ENCODE measurements around the gene TMEM232.

TMEM232 gene

DNA sequence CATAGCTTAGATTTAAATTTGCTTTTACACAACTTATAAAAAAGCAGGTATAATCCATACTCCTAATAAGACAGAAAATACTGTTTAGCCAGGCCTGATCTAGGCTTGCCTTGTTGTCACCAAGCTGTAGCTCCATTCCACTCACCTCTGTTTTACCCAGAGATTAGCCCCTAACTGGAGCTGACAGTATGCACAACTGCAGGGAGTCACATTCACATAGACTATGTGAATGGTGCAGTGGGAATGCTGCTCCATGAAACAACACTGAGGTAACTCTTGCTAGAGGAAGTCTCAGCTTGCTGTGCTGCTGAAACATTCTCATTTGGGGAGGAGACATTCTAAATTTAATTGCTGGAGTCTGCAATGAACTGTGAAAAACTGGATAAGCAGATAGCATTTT, 209.1 kb downstream of the TMEM232 start:
- DNase-seq (ENCODE audit: low read depth in 2 of 2, low spot score in 1 of 2) = no peak

DNA sequence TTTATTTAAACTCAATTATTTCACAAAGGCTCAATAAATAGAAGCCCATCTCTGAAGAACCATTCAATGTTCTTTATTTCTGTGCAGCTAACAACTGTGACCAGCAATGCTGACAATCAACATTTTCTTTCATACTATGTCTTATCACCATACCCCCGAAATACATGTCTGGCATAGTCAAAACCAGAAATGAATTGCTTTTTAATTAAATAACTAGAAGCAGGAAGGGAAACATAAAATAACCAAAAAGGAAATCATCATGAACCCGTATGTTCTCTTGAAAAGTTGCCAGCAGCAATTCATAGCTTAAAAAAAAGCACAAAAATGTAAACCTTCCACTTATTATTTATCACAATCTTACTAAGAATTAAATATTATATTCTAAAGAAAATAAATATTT, 212.4 kb downstream of the TMEM232 start:
- no peak for DNase-seq (ENCODE audit: low read depth in 2 of 2, low spot score in 1 of 2)

- DNase-seq (ENCODE audit: low read depth in 2 of 2, low spot score in 1 of 2) = no peak
Observed at GRCh38 chr5:110512266-110512665, 214.2 kb downstream of the TMEM232 start.

GRCh38 chr5:110510146-110510545, 216.3 kb downstream of the TMEM232 start:
- DNase-seq (ENCODE audit: low read depth in 2 of 2, low spot score in 1 of 2) = no peak

- no peak for DNase-seq (ENCODE audit: low read depth in 2 of 2, low spot score in 1 of 2)
Observed at GRCh38 chr5:110507972-110508371, 218.5 kb downstream of the TMEM232 start.

GRCh38 chr5:110506378-110506777, 220.1 kb downstream of the TMEM232 start:
- no peak for DNase-seq (ENCODE audit: low read depth in 2 of 2, low spot score in 1 of 2)

GRCh38 chr5:110496276-110496675, 230.2 kb downstream of the TMEM232 start:
- no peak for DNase-seq (ENCODE audit: low read depth in 2 of 2, low spot score in 1 of 2)

DNA sequence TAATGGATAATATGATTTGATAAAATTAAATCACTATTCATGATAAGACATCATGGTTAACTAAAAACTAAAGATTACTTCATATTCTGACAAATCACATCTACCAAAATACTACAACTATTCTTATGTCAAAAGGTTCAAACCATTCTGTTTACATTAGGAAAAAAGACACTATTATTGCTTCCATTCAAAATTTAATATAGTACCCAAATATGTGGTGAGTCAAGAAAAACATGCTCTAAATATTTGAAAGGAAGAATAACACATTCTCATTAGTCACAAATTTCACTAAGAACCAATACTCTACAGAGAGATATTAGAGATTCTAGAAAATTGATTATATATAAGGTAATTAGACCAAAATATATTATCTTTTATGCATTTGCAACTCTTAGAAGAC, 234.0 kb downstream of the TMEM232 start:
- DNase-seq (ENCODE audit: low read depth in 2 of 2, low spot score in 1 of 2) = no peak

DNA sequence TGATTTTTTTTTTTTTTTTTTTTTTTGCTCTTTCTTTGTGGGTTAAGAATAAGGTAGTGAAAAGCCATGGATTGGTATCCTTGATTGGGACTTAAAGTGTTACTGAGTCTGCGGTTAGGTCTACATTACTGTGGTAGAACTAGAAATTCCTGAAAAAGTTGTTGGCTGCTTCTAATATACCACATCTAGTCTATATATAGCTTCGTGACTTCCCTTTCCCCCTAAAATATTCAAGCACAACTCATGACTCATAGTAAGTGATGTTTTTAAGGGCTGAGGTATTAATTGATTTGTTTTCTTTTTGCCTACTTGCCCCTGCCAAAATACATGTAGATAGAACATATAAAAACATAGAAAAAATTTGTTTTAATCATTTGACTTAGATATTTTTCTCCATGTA, 247.6 kb downstream of the TMEM232 start:
- no peak for DNase-seq (ENCODE audit: low read depth in 2 of 2, low spot score in 1 of 2)

GRCh38 chr5:110477911-110478310, 248.6 kb downstream of the TMEM232 start:
- DNase-seq (ENCODE audit: low read depth in 2 of 2, low spot score in 1 of 2) = no peak

DNA sequence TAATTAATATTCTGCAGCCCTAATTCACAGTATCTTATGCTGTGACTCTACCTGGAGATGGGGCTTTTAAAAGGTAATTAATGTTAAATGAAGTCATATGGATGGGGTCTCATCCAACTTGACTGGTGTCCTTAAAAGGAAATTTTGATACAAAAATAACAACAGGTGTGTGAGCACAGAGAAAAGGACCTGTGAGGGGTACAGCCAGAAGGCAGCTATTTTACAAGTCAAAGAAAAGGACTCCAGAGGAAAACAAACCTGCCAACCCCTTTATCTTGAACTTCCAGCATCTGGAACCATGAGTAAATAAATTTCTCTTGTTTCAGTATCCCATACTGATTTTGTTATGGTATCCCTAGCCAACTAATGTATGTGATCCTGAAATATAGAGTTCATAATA, 250.3 kb downstream of the TMEM232 start:
- DNase-seq (ENCODE audit: low read depth in 2 of 2, low spot score in 1 of 2) = no peak

DNA sequence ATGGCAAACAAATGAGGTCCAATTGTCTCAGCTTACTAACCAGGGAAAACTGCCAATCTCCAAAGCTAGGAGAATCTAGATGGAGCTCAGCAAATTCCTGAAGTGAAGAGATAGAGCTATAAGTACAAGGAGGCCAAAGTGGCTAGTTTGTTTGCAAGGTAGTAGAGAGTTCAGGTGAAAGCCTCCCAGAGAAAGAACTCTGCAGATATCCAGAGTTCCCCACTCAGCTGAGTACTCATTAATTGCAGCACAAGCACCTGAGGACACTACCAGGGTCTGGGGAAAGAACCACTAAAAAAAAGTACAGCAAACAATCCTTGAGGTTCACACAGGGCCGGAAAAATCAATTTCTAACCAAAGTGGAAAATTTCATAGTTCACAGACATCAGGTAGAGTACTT, 250.9 kb downstream of the TMEM232 start:
- no peak for DNase-seq (ENCODE audit: low read depth in 2 of 2, low spot score in 1 of 2)

- no peak for DNase-seq (ENCODE audit: low read depth in 2 of 2, low spot score in 1 of 2)
Observed at GRCh38 chr5:110469486-110469885, 257.0 kb downstream of the TMEM232 start.

DNA sequence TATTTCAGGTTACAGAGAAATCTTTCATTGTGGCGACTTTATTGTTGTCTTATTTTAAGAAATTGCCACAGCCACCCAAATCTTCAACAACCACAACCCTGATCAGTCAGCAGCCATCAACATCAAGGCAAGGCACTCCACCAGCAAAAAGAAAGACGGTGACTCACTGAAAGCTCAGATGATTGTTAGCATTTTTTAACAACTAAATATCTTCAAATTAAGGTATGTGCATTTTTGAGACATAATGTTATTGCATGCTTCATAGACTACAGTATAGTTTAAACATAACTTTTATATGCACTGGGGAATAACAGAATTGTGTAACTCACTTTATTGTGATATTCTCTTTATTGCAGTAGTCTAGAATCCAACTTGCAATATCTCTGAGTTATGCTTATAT, 263.4 kb downstream of the TMEM232 start:
- no peak for DNase-seq (ENCODE audit: low read depth in 2 of 2, low spot score in 1 of 2)

- no peak for DNase-seq (ENCODE audit: low read depth in 2 of 2, low spot score in 1 of 2)
Observed at GRCh38 chr5:110460837-110461236, 265.6 kb downstream of the TMEM232 start.

GRCh38 chr5:110458313-110458712, 268.2 kb downstream of the TMEM232 start:
- no peak for DNase-seq (ENCODE audit: low read depth in 2 of 2, low spot score in 1 of 2)

DNA sequence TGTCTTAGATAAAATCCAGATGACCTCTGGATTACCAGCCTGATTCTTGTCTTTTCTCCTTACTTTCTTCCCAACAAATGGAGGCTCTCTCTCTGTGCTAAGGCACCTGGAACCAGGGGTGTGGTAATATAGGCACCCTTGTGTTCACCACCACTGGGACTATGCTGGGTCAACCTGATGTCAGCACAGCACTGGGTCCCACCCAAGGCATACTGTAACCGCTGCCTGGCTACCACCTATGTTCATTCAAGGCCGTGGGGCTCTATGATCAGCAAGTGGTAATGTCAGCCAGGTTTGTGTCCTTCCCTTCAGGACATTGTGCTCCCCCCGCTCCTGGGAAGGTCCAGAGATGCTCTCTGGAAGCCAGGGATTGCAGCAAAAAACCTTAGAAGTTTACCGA, 283.6 kb downstream of the TMEM232 start:
- no peak for DNase-seq (ENCODE audit: low read depth in 2 of 2, low spot score in 1 of 2)

DNA sequence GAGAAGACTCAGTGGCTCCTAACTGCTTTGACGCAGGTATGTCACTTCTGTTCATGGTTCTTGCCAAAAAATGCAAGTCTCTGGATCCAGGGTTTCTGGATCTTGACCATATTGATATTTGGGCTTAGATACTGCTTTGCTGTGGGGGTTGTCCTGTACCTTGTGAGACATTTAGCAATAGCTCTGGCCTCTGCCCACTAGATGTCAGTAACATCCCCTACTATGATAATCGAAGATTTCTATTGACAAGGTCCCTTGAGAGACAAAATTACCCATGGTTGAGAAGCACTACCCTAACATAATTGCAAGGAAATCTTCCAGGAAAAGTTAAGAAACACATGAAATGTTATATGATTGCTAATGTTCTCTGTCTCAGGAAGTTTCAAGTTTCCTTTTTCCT, 285.4 kb downstream of the TMEM232 start:
- DNase-seq (ENCODE audit: low read depth in 2 of 2, low spot score in 1 of 2) = no peak

DNA sequence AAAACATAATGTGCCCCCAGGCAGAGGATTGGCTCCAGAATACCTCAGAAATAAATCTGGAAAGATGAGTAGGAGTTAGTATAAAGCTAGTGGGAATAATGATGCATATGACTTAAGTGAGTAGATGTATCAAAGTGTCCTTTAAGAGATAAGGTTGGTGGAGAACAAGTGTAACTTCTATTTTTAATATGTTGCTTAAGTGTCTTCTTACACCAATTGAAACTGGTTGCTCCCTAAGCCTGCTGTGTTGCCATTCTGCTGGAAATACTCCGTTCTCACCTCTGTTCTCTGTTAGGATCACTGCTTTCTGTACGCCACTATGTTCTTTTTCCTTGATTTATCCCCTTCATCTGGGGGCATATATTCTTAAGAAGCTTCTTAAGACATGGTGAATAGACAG, 286.4 kb downstream of the TMEM232 start:
- DNase-seq (ENCODE audit: low read depth in 2 of 2, low spot score in 1 of 2) = no peak

DNA sequence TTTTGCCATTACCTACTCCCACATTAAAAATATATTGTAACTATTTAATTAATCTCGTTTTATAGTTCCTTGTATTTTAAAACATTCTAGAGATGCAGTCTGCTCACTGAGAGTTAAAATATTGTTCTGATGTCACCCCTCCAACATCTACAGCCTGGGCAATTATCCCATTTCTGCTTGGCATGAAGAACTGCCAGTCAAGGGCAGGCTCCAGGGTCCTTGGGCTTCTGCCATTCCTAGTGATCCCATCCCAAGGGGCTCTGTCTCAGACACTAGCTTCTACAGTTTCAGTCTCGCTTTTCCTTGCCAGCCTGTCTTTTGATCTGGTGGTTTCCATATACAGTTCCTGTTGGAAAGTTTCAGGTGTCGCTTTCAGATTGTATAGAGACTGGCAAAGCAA, 287.2 kb downstream of the TMEM232 start:
- DNase-seq (ENCODE audit: low read depth in 2 of 2, low spot score in 1 of 2) = no peak

GRCh38 chr5:110435207-110435606, 291.3 kb downstream of the TMEM232 start:
- no peak for DNase-seq (ENCODE audit: low read depth in 2 of 2, low spot score in 1 of 2)

DNA sequence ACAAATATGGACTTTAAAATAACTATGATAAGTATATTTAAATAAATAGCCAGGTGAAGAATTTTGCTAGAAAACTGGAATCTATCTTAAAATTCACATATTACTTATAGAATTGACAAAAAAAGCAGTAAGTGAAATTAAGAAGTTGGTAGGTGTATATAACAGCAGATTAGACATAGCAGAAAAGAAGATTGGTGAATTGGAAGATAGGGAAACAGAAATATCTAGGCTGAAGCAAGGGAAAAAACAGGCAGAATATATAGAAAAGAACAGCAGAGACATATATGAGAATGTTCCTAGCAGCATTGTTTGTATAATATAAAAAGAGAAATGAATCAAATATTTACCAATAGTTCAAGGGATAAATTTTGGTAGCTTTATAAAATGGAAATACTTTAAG, 294.9 kb downstream of the TMEM232 start:
- no peak for DNase-seq (ENCODE audit: low read depth in 2 of 2, low spot score in 1 of 2)

DNA sequence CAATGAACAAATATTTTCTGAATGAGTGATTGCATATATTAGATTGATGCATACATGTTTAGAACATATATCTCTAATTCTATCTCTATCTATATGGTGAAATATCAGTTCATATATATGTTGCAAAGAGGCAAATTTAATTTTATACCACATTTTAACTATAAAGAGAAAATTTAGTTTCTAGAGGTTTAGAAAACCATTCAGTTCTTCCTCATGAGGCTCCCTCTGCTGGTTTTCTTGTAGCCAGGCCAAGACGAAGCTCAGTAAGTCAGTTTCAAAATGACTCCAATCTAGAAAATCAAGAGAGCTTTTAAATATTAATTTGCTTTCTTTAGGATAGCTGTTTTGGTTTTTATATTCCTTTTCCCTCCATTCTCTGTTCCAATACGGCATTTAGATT, 312.1 kb downstream of the TMEM232 start:
- DNase-seq (ENCODE audit: low read depth in 2 of 2, low spot score in 1 of 2) = no peak

DNA sequence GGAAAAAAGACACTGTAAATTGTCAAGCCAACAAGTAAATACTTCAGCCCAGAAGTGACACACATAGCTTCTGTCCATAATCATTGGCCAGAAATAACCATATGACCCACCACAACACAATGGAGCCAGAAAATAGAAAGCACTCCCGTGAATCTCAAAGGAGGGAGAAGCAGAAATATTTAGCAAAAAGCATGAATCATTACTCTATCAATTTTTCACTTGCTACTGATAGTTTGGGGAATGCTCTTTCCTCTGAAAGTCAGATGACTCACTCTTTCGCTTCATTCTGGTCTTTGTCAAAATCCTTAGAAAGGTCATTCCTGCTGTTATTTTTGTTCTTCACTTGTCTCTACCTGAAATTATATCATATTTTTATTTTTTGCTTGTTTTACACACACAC, 312.6 kb downstream of the TMEM232 start:
- DNase-seq (ENCODE audit: low read depth in 2 of 2, low spot score in 1 of 2) = no peak

All from stimulated activated CD8-positive, alpha-beta memory T cell treated with anti-CD3 and anti-CD28 coated beads, Interleukin-4, amount 100 ng/mL, for 1 hour (primary cell).